Measurements from ENCODE around the gene MLLT11.
A peak's percentile ranks its signal among the peaks of the same experiment; 100 is the strongest.
"Not testable (repeated sequence)": the region's sequence is repeated elsewhere in the genome, so short reads cannot be mapped to it uniquely, and the experiment has no call there.

Gene MLLT11

DNA sequence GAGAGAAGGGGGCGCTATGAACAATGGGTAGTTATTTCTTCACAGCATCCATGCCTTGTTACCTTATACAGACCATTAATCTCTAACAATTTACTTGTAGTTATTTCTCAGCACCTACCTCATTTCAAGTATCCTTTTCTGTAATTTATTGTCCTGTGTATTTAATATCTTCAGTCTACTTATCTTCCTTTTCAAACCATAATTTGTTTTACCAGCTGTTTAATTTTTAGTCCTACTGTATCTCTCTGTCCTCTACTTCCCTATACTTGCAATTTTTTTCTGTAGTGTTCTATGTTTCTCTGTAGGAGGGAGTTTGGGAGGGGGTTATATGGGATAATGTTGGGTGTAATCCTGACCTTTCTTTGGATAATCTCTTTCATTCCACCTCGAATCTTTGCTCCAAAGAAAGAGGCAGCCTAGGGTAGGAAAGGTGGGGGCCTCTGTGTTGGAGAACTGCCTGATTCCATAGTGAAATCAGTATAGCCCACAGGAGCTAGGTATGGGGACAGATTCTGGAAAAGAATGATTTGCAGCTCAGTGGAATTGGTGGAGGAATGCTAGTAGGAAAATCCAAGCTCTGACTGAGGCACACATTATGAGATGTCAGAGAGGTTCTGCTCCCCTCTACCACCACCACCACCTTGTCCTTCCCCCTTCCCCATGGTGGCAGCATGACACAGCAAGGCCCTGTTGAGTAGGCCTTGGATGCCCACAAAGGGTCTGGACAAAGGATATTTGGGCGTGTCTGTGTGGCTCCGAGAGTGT, 642 bp downstream of the MLLT11 start:
- Mint-ChIP-seq H3K4me3 (peak overlapping the region; percentile 92), H3K9me3 (no peaks in the 10 kb centered on the region), H3K27me3 (no peaks in the 10 kb centered on the region), H3K36me3 (ENCODE audit: insufficient read depth) (peaks cover 33% of the 10 kb centered on the region), H3K4me1 (peaks cover 47% of the 10 kb centered on the region), H3K27ac (ENCODE audit: low read depth) (peak overlapping the region; percentile 91)
- no peak for ATAC-seq (replicated peaks; ENCODE audit: extremely low read depth, poor library complexity, severe bottlenecking)
- no peak for DNase-seq (ENCODE audit: low spot score in 2 of 2)

DNA sequence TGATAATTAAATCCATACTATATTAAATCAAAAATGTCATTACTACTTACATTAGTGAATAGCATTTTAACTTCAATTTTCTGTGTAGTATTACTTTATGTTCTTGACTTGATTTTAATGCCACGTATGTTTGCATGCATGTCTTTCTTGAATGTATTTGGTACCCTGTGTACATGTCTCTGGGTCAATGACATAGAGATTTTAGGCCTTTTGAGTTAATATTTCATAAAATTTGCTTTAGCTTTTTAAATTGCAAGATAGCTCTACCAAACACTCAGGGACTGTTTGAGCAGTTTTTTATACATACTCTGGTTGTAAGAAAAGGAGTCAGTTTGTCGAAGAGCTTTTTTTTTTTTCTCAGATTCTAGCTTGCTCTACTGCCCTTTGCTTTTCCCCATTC, 1.5 kb downstream of the MLLT11 start:
- Mint-ChIP-seq H3K27me3 (no peaks in the 10 kb centered on the region), H3K4me3 (no peak overlapping the region), H3K9me3 (no peaks in the 10 kb centered on the region), H3K36me3 (ENCODE audit: insufficient read depth) (peaks cover 29% of the 10 kb centered on the region), H3K4me1 (peaks cover 38% of the 10 kb centered on the region), H3K27ac (ENCODE audit: low read depth) (no peak overlapping the region)
- no peak for ATAC-seq (replicated peaks; ENCODE audit: extremely low read depth, poor library complexity, severe bottlenecking)
- DNase-seq (ENCODE audit: low spot score in 2 of 2): no peak

DNA sequence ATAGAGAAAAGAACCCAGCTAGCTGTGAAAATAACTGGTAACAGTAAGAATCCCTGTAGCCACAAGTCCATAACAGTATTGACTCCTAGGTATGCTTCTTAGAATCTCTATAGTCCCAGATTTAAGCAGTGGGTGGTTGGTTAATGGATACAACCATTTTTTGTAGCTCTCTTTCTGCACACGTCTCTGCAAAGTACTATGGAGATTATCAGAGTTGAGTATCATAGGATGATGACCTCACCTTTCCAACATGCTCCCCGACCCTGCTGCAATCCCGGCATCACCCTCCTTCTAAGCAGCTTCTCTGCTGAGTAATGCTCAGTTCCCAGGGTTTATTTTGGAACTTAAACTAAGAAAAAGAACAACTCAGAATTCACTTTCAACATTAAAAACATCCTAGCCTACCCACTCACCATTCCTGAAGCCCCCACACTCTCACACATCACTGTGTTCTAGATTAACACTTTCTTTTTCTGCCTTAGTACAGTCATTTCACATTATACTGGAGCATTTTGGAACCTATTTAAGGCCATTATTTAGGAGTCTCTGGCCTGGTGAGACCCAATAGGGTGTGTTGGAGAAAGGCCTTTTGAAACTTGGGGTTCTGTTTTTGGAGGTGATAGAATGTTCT, 2.7 kb downstream of the MLLT11 start:
- peaks cover 18% of the 10 kb centered on the region for H3K36me3 Mint-ChIP-seq (ENCODE audit: insufficient read depth)
- H3K9me3 Mint-ChIP-seq: no peaks in the 10 kb centered on the region
- peaks cover 27% of the 10 kb centered on the region for H3K4me1 Mint-ChIP-seq
- DNase-seq (ENCODE audit: low spot score in 2 of 2) (no peak), ATAC-seq (replicated peaks; ENCODE audit: extremely low read depth, poor library complexity, severe bottlenecking) (no peak)
- no peaks in the 10 kb centered on the region for H3K27me3 Mint-ChIP-seq
- no peak overlapping the region for H3K4me3 Mint-ChIP-seq
- no peak overlapping the region for H3K27ac Mint-ChIP-seq (ENCODE audit: low read depth)

DNA sequence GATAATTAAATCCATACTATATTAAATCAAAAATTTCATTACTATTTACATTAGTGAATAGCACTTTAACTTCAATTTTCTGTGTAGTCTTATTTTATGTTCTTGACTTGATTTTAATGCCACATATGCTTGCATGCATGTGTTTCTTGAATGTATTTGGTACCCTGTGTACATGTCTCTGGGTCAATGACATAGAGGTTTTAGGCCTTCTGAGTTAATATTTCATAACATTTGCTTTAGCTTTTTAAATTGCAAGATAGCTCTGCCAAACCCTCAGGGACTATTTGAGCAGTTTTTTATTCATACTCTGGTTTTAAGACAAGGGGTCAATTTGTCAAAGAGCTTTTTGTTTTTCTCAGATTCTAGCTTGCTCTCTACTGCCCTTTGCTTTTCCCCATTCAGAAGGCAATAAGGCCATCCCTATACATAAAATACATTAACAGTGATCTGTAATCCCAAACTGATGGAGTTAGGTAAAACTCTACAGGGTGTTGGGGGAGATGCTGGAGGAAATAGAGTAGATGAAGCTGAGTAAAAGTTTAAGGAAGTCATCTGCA, 5.0 kb downstream of the MLLT11 start:
- no peak overlapping the region for H3K27ac Mint-ChIP-seq (ENCODE audit: low read depth)
- peaks cover 4% of the 10 kb centered on the region for H3K36me3 Mint-ChIP-seq (ENCODE audit: insufficient read depth)
- ATAC-seq (replicated peaks; ENCODE audit: extremely low read depth, poor library complexity, severe bottlenecking) (no peak), DNase-seq (ENCODE audit: low spot score in 2 of 2) (no peak)
- no peaks in the 10 kb centered on the region for H3K27me3 Mint-ChIP-seq
- H3K4me1 Mint-ChIP-seq: peaks cover 14% of the 10 kb centered on the region
- H3K9me3 Mint-ChIP-seq: no peaks in the 10 kb centered on the region
- H3K4me3 Mint-ChIP-seq: no peak overlapping the region

DNA sequence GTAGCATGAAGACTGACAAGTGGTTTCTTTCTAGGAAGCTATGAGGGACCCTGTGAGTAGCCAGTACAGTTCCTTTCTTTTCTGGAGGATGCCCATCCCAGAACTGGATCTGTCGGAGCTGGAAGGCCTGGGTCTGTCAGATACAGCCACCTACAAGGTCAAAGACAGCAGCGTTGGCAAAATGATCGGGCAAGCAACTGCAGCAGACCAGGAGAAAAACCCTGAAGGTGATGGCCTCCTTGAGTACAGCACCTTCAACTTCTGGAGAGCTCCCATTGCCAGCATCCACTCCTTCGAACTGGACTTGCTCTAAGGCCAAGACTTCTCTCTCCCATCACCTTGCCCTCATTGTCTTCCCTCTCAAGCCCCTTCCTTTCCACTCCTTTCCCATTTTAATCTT, 7.0 kb downstream of the MLLT11 start:
- Mint-ChIP-seq H3K27ac (ENCODE audit: low read depth) (no peak overlapping the region), H3K27me3 (no peaks in the 10 kb centered on the region), H3K4me3 (no peak overlapping the region), H3K9me3 (no peaks in the 10 kb centered on the region), H3K36me3 (ENCODE audit: insufficient read depth) (peaks cover 10% of the 10 kb centered on the region), H3K4me1 (peaks cover 6% of the 10 kb centered on the region)
- ATAC-seq (replicated peaks; ENCODE audit: extremely low read depth, poor library complexity, severe bottlenecking) (no peak), DNase-seq (ENCODE audit: low spot score in 2 of 2) (no peak)

DNA sequence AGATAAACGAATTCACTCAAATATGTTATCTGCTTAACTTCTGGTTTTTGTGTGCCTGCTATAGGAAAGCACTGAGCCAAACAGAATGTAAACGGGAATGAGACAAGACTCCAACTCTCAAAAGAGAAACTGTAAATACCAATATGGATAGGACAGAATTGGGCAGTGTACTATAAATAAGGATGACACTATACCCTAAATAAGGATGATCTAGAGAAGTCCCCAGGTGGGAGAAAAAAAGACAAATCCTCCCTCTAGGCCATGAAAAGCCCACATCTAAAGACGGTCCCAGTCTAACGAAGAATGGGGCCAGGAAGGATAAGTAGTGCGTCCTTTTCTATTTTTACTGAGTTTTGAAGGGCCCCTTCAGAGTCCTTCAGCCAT, 8.9 kb downstream of the MLLT11 start:
- Mint-ChIP-seq H3K27ac (ENCODE audit: low read depth) (peak overlapping the region; percentile 64), H3K9me3 (no peaks in the 10 kb centered on the region), H3K36me3 (ENCODE audit: insufficient read depth) (peaks cover 14% of the 10 kb centered on the region), H3K4me3 (peak overlapping the region; percentile 93), H3K27me3 (no peaks in the 10 kb centered on the region), H3K4me1 (peaks cover 15% of the 10 kb centered on the region)
- no peak for ATAC-seq (replicated peaks; ENCODE audit: extremely low read depth, poor library complexity, severe bottlenecking)
- DNase-seq (ENCODE audit: low spot score in 2 of 2): no peak

DNA sequence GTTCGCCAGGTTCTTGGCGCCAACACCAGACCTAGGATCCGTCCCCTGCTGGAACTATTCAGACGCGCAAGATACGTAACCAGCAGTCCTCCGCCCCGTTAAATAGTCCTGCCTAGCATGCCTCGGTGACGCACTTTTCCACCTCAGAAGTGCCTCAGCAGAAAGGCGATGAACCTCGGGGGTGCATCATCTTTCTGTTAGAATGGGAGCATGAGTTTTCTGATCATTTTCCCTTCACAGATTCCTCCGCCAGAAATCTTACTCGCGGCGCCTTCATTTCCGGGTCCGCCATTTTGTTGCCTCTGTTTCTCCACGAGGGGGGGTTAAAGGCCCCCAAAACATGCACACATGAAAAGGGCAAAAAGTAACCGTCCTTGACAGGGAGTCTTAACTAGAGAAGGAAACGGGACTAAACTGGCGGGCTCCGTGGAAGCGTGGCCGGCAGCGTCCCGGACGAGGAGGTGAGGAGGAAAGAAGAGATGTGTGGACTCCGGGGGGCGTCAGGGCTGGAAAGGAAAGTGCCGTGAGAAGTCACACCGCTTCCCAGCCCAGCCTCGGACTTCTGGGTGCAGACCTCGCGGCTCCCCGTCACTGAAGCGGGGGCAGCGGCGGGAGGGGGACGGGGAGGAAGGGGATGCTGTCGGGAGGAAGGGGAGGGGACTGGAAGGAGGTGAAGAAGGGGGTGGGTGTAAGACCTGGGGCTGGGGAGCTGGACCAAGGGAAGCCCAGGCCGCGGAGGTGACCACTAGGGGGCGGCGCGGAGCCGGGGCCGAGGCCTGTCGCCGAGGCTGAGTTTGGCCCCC, 10.5 kb downstream of the MLLT11 start, which contains the start of gene GABPB2:
TSS of gene GABPB2 (plus strand) at position 288 of the 803 bp plus-strand sequence. CDS start 17,429 bp downstream, outside the sequence.
- H3K9me3 Mint-ChIP-seq: no peaks in the 10 kb centered on the region
- H3K27ac Mint-ChIP-seq (ENCODE audit: low read depth): peak within 1 kb of the TSS; percentile 97
- peaks cover 26% of the 10 kb centered on the region for H3K36me3 Mint-ChIP-seq (ENCODE audit: insufficient read depth)
- ATAC-seq (replicated peaks; ENCODE audit: extremely low read depth, poor library complexity, severe bottlenecking) (peak; percentile 80), DNase-seq (ENCODE audit: low spot score in 2 of 2) (peak; percentile 79 to 81)
- H3K4me3 Mint-ChIP-seq: peak within 1 kb of the TSS; percentile 93
- H3K27me3 Mint-ChIP-seq: no peaks in the 10 kb centered on the region
- peaks cover 15% of the 10 kb centered on the region for H3K4me1 Mint-ChIP-seq

DNA sequence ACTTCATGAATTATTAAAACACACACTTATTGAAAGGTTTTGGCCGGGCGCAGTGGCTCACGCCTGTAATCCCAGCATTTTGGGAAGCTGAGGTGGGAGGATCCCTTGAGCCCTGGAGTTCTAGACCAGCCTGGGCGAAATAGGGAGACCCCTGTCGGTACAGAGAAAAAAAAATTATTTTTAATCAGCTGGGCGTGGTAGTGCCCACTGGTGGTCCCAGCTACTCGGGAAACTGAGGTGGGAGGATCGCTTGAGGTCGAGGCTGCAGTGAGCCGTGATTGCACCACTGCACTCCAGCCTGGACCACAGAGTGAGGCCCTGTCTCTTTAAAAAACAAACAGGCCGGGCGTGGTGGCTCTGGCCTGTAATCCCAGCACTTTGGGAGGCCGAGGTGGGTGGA, 12.0 kb downstream of the MLLT11 start:
- Mint-ChIP-seq H3K27ac (ENCODE audit: low read depth) (peak overlapping the region; percentile 97), H3K4me1 (peaks cover 15% of the 10 kb centered on the region), H3K27me3 (no peaks in the 10 kb centered on the region), H3K36me3 (ENCODE audit: insufficient read depth) (peaks cover 28% of the 10 kb centered on the region), H3K9me3 (no peaks in the 10 kb centered on the region), H3K4me3 (peak overlapping the region; percentile 93)
- DNase-seq (ENCODE audit: low spot score in 2 of 2): no peak
- no peak for ATAC-seq (replicated peaks; ENCODE audit: extremely low read depth, poor library complexity, severe bottlenecking)

DNA sequence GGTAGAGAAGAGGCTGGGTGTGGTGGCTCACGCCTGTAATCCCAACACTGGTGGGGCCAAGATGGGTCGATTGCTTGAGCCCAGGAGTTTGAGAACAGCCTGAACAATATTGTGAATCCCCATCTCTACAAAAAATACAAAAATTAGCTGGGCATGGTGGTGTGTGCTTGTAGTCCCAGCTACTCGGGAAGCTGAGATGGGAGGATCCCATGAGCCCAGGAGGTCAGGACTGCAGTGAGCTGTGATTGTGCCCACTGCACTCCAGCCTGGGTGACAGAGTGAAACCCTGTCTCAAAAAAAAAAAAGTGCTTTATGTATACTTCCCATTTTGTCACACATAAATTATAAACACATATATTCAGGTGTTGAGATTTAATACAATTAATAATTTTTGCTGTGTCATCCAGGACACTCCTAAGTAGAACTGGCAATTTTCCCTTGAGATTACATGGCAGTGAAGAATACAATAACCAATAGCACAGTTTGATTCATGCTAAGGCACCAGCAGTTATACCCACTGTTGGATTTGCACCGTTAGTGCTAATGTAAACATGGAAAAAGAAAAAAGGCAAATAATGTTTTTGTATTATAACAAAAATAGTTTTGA, 25.9 kb downstream of the MLLT11 start:
- H3K27me3 Mint-ChIP-seq: no peaks in the 10 kb centered on the region
- DNase-seq (ENCODE audit: low spot score in 2 of 2) (no peak), ATAC-seq (replicated peaks; ENCODE audit: extremely low read depth, poor library complexity, severe bottlenecking) (no peak)
- peaks cover 14% of the 10 kb centered on the region for H3K36me3 Mint-ChIP-seq (ENCODE audit: insufficient read depth)
- H3K27ac Mint-ChIP-seq (ENCODE audit: low read depth): no peak overlapping the region
- H3K4me3 Mint-ChIP-seq: no peak overlapping the region
- H3K4me1 Mint-ChIP-seq: no peaks in the 10 kb centered on the region
- no peaks in the 10 kb centered on the region for H3K9me3 Mint-ChIP-seq

DNA sequence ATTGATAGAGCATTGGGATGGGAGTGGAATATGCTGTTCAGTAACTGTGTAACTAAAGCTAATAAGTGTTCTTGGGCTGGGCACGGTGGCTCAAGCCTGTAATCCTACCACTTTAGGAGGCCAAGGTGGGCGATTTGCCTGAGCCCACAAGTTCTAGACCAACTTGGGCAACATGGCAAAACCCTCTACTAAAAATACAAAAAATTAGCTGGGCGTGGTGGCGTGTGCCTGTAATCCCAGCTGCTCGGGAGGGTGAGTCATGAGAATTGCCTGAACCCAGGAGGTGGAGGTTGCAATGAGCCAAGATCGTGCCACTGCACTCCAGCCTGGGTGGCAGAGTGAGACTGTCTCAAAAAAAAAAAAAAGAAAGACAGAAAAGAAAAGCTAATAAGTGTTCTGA, 37.2 kb downstream of the MLLT11 start:
- not testable (repeated sequence) for H3K4me1 Mint-ChIP-seq; H3K27ac Mint-ChIP-seq (ENCODE audit: low read depth); ATAC-seq (replicated peaks; ENCODE audit: extremely low read depth, poor library complexity, severe bottlenecking); H3K4me3 Mint-ChIP-seq; DNase-seq (ENCODE audit: low spot score in 2 of 2); H3K27me3 Mint-ChIP-seq; H3K9me3 Mint-ChIP-seq
- peaks cover 31% of the 10 kb centered on the region for H3K36me3 Mint-ChIP-seq (ENCODE audit: insufficient read depth)

DNA sequence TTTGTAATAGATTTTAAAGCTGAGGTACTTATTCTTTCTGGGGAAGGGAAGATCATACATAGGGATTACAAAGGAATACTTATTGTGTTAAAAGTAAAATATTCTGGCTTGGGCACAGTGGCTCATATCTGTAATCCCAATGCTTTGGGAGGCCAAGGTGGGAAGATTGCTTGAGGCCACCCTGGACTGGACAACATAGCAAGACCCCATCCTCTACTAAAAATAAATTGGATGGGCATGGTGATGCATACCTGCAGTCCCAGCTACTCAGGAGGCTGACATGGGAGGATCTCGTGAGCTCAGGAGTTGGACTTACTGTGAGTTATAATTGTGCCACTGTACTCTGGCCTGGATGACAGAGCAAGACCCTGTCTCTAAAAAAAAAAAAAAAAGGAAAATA, 37.9 kb downstream of the MLLT11 start:
- H3K27me3 Mint-ChIP-seq: no peaks in the 10 kb centered on the region
- no peaks in the 10 kb centered on the region for H3K9me3 Mint-ChIP-seq
- no peaks in the 10 kb centered on the region for H3K4me1 Mint-ChIP-seq
- H3K36me3 Mint-ChIP-seq (ENCODE audit: insufficient read depth): peaks cover 25% of the 10 kb centered on the region
- no peak for ATAC-seq (replicated peaks; ENCODE audit: extremely low read depth, poor library complexity, severe bottlenecking)
- H3K27ac Mint-ChIP-seq (ENCODE audit: low read depth): no peak overlapping the region
- no peak for DNase-seq (ENCODE audit: low spot score in 2 of 2)
- no peak overlapping the region for H3K4me3 Mint-ChIP-seq

DNA sequence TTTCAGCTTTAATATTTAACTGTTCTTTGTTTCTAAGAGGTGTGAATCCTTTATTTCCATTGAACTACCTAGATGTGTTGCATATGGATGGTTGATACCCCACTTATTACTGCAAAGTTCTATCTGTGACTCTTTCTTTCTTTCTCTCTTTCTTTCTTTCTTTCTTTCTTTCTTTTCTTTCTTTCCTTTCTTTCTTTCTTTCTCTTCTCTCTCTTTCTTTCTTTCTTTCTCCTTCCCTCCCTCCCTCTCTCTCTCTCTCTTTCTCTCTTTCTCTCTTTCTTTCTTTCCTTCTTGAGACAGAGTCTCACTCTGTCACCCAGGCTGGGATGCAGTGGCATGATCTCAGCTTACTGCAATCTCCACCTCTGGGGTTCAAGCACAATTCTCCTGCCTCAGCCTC, 44.4 kb downstream of the MLLT11 start:
- Mint-ChIP-seq H3K4me3 (no peak overlapping the region), H3K27me3 (no peaks in the 10 kb centered on the region), H3K4me1 (no peaks in the 10 kb centered on the region), H3K27ac (ENCODE audit: low read depth) (peak overlapping the region; percentile 56), H3K9me3 (no peaks in the 10 kb centered on the region), H3K36me3 (ENCODE audit: insufficient read depth) (peaks cover 34% of the 10 kb centered on the region)
- ATAC-seq (replicated peaks; ENCODE audit: extremely low read depth, poor library complexity, severe bottlenecking) (no peak), DNase-seq (ENCODE audit: low spot score in 2 of 2) (no peak)

Measured in central memory CD8-positive, alpha-beta T cell (primary cell).